Measurements from ENCODE around the gene CDH15. TPM values are rescaled to one million over a fixed set of nuclear protein-coding genes. Genes with fewer than 3 reads are reported as not detected.
A peak's percentile ranks its signal among the peaks of the same experiment; 100 is the strongest.

CDH15 gene
- total RNA-seq, 1 experiment from 2014 or later = 0.46 TPM

GRCh38 chr16:89201439-89202377 is 30.2 kb downstream of the CDH15 start (continued):
- TF ChIP-seq FOXP4 (CRISPR knock-in tag; IDR thresholded peaks at IDR 0.05) = no peak
- TF ChIP-seq FOXJ3 (CRISPR knock-in tag; IDR thresholded peaks at IDR 0.05; ENCODE audit: borderline replicate concordance) = no peak
- 0 out of 2 replicates have a peak, but pooled peaks have one; percentile 25 for TF ChIP-seq ESRRA (CRISPR knock-in tag; IDR thresholded peaks at IDR 0.05; ENCODE audit: borderline replicate concordance)
- TF ChIP-seq, protein P1, sequence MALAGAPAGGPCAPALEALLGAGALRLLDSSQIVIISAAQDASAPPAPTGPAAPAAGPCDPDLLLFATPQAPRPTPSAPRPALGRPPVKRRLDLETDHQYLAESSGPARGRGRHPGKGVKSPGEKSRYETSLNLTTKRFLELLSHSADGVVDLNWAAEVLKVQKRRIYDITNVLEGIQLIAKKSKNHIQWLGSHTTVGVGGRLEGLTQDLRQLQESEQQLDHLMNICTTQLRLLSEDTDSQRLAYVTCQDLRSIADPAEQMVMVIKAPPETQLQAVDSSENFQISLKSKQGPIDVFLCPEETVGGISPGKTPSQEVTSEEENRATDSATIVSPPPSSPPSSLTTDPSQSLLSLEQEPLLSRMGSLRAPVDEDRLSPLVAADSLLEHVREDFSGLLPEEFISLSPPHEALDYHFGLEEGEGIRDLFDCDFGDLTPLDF (CRISPR knock-in tag; IDR thresholded peaks at IDR 0.05) = no peak
- TF ChIP-seq NR3C1 (CRISPR knock-in tag; conservative IDR thresholded peaks at IDR 0.05; ENCODE audit: low read depth) = no peak
- no peak for TF ChIP-seq IRF1 (CRISPR knock-in tag; IDR thresholded peaks at IDR 0.05)
- TF ChIP-seq, protein P2, sequence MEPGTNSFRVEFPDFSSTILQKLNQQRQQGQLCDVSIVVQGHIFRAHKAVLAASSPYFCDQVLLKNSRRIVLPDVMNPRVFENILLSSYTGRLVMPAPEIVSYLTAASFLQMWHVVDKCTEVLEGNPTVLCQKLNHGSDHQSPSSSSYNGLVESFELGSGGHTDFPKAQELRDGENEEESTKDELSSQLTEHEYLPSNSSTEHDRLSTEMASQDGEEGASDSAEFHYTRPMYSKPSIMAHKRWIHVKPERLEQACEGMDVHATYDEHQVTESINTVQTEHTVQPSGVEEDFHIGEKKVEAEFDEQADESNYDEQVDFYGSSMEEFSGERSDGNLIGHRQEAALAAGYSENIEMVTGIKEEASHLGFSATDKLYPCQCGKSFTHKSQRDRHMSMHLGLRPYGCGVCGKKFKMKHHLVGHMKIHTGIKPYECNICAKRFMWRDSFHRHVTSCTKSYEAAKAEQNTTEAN (CRISPR knock-in tag; IDR thresholded peaks at IDR 0.05) = no peak
- TF ChIP-seq NR1H2 (CRISPR knock-in tag; IDR thresholded peaks at IDR 0.05) = no peak
- no peak for TF ChIP-seq AFF4 (CRISPR knock-in tag; IDR thresholded peaks at IDR 0.05; ENCODE audit: borderline replicate concordance)
- no peak for TF ChIP-seq TEAD1 (CRISPR knock-in tag; IDR thresholded peaks at IDR 0.05)
- no peak for TF ChIP-seq ZSCAN18 (CRISPR knock-in tag; IDR thresholded peaks at IDR 0.05)

DNA sequence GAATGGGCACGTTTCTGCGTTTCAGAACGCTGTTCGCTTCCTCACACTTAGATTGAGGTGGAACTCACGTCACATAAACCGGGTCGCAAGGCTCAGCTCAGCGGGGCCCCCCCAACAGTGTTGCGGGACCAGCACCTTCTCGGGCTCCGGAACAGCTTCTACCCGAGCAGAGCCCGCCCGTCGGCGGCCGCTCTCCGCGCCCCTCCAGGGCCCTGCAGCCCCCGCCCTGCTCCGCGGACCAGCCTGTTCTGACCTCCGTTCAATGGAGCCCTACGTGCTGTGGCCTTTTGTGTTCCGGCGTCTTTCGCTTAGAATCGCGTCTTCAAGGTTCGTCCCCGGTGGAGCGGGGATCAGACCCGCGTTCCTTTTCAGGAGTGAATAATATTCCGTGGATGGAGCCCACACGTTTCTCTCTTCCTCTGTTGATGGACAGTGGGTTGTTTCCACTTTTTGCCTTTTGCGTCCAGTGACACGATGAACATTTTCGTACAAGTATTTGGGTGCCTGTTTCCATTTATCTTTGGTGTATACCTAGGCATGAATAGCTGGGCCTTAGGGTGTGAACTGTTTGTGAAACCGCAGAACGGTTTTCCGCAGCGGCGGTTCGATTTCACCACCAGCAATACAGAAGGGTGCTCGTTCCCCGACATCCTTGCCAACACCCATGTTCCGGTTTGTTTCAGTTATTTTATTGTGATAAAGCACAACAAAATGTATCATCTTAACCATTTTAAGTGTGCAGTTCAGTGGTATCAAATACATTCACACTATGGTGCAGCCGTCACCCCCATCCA is 31.1 kb downstream of the CDH15 start:
- Mint-ChIP-seq H3K4me1 (no peaks in the 10 kb centered on the region), H3K4me3 (peak overlapping the region; percentile 76), H3K27me3 (ENCODE audit: low read depth) (peaks cover 49% of the 10 kb centered on the region), H3K36me3 (no peaks in the 10 kb centered on the region), H3K27ac (no peak overlapping the region), H3K9me3 (no peaks in the 10 kb centered on the region)
- ATAC-seq = no peak
- POLR2A ChIA-PET = interaction anchor here (0.6 to 1.5 kb wide), 2 partner anchors 10 to 157 kb away, joined by 3 read pairs; no protein-coding TSS in a partner anchor
- TF ChIP-seq AR (CRISPR knock-in tag; IDR thresholded peaks at IDR 0.05) (no peak), GTF2I (CRISPR knock-in tag; conservative IDR thresholded peaks at IDR 0.05) (0 out of 2 replicates have a peak, but pooled peaks have one; percentile 6), ZNF317 (CRISPR knock-in tag; IDR thresholded peaks at IDR 0.05; ENCODE audit: borderline replicate concordance, low read depth) (no peak)
- CTCF ChIA-PET = interaction anchor here (1.4 to 3.1 kb wide), 4 partner anchors 10 to 35 kb away, joined by 3 to 17 read pairs (median 6); partner anchors contain the start of gene CDH15
- peak; percentile 29 for DNase-seq (ENCODE audit: low spot score)

Measured in WTC11 (cell line).